Lower lobe of right lung (tissue), 2 donors: ENCODE data around the gene TIMM23. TPM values are rescaled to one million over a fixed set of nuclear protein-coding genes. Genes with fewer than 3 reads are reported as not detected.

ENCODE experiments used
- ATAC-seq, 2 donors: fragments of 200-7000 bp; cut with Tn5 transposase; one replicate each; pipeline ENCODE4 v1.9.1; 2020 to 2022; ENCODE audit warnings: mild to moderate bottlenecking in 2 of 2, moderate library complexity in 2 of 2
- DNase-seq: peaks from one replicate; pipeline ENCODE4 v3.0.0-alpha.2; 2020
- H3K27ac ChIP-seq: fragments of 200-600 bp; one replicate; pipeline ENCODE4 v1.8.0; 2022
- H3K27me3 ChIP-seq: fragments of 200-600 bp; one replicate; pipeline ENCODE4 v1.8.0; 2022; ENCODE audit warnings: low read depth
- H3K36me3 ChIP-seq: fragments of 200-600 bp; one replicate; pipeline ENCODE4 v1.8.0; 2022; ENCODE audit warnings: mild to moderate bottlenecking
- H3K4me1 ChIP-seq: fragments of 200-600 bp; one replicate; pipeline ENCODE4 v1.8.0; 2022
- H3K4me3 ChIP-seq: fragments of 200-600 bp; one replicate; pipeline ENCODE4 v1.8.0; 2022; ENCODE audit warnings: mild to moderate bottlenecking
- H3K9me3 ChIP-seq: fragments of 200-600 bp; one replicate; pipeline ENCODE4 v1.8.0; 2022
- intact Hi-C: fragments of 100-400 bp; cut with DNase I; formaldehyde crosslinking; loops from one replicate; pipeline ENCODE4 v1.11.0; 2022
- total RNA-seq: library from RNA; stranded (reverse); fragmentation: NEBNext Ultra II Directional; extraction: Animal tissue kit (Norgen Biotek cat#: 25700); gene quantifications from one replicate; pipeline ENCODE4 v1.2.1, GENCODE V29; 2021
- TF ChIP-seq, protein P1 (sequence below): fragments of 200-600 bp; IDR thresholded peaks from one replicate; pipeline ENCODE4 v1.8.0; 2022; ENCODE audit warnings: antibody characterized with exemption, mild to moderate bottlenecking
- donor health status: DM: no; HTN: yes; CAD: no; lungs with severe emphysema.

Gene TIMM23
- total RNA-seq, 1 donor from 2014 or later, result 34.2 TPM

- Histone ChIP-seq H3K4me1 (peaks cover 8% of the 10 kb centered on the region), H3K27ac (no peak overlapping the region), H3K27me3 (no peaks in the 10 kb centered on the region), H3K9me3 (no peaks in the 10 kb centered on the region), H3K36me3 (peaks cover 98% of the 10 kb centered on the region), H3K4me3 (no peak overlapping the region)
- DNase-seq (no peak), ATAC-seq (no peak)
- TF ChIP-seq, protein P1, sequence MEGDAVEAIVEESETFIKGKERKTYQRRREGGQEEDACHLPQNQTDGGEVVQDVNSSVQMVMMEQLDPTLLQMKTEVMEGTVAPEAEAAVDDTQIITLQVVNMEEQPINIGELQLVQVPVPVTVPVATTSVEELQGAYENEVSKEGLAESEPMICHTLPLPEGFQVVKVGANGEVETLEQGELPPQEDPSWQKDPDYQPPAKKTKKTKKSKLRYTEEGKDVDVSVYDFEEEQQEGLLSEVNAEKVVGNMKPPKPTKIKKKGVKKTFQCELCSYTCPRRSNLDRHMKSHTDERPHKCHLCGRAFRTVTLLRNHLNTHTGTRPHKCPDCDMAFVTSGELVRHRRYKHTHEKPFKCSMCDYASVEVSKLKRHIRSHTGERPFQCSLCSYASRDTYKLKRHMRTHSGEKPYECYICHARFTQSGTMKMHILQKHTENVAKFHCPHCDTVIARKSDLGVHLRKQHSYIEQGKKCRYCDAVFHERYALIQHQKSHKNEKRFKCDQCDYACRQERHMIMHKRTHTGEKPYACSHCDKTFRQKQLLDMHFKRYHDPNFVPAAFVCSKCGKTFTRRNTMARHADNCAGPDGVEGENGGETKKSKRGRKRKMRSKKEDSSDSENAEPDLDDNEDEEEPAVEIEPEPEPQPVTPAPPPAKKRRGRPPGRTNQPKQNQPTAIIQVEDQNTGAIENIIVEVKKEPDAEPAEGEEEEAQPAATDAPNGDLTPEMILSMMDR, result no peak
- intact Hi-C loops, result no loop called here
These were observed 32.7 kb downstream of the TIMM23 start for GRCh38 chr10:46004963-46005362.

DNA sequence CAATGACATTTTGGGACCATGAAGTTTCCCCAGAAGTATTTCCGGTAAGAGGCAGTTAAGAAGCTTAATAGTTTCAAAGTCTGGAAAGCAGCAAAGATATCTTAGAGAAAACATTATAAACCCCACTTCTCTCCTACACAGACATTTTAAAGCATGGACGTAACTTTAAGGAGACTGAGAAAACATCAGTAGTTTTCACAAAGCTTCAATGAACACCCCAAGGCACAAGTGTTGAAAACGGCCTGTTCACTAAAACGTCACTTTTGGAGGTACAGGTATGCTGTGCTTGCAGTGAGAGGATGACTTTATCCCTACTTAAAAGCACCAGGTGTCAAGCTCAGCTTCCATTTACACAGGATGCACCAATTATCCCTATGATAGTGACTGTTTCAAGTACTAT lies 33.1 kb downstream of the TIMM23 start:
- TF ChIP-seq, protein P1, result no peak
- Histone ChIP-seq H3K4me1 (peaks cover 8% of the 10 kb centered on the region), H3K36me3 (peaks cover 98% of the 10 kb centered on the region), H3K27me3 (no peaks in the 10 kb centered on the region), H3K4me3 (no peak overlapping the region), H3K27ac (no peak overlapping the region), H3K9me3 (no peaks in the 10 kb centered on the region)
- no peak for DNase-seq
- intact Hi-C loops, result no loop called here
- ATAC-seq, result no peak

GRCh38 chr10:46006219-46006618 lies 33.9 kb downstream of the TIMM23 start:
- Histone ChIP-seq H3K4me3 (no peak overlapping the region), H3K27me3 (no peaks in the 10 kb centered on the region), H3K36me3 (peaks cover 98% of the 10 kb centered on the region), H3K27ac (no peak overlapping the region), H3K9me3 (no peaks in the 10 kb centered on the region), H3K4me1 (peaks cover 8% of the 10 kb centered on the region)
- intact Hi-C loops, result no loop called here
- TF ChIP-seq, protein P1, result no peak
- ATAC-seq, result no peak
- no peak for DNase-seq

GRCh38 chr10:46012746-46013145 lies 40.5 kb downstream of the TIMM23 start:
- H3K36me3 ChIP-seq, result peaks cover 88% of the 10 kb centered on the region

DNA sequence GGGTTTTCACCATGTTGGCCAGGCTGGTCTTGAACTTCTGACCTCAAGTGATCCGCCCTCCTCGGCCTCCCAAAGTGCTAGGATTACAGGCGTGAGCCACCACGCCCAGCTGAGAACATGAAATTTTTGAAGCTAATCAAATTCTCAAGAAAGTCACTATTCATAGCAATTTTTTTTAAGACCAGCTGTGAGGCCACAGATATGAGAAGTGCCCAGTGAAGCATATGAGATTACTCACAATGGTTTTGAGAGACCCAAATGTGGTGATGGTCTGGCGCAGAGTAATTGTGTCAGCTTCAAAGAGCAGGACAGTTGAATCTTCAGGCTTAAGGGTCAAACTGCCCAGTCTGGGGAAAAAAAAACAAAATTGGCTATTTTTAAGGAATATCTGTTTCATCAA lies 41.9 kb downstream of the TIMM23 start:
- ATAC-seq, result no peak
- peaks cover 73% of the 10 kb centered on the region for H3K36me3 ChIP-seq

More at GRCh38 chr10:46012746-46013145, 40.5 kb downstream of the TIMM23 start:
- intact Hi-C loops, result no loop called here
- no peaks in the 10 kb centered on the region for H3K9me3 ChIP-seq
- no peak for ATAC-seq
- peaks cover 25% of the 10 kb centered on the region for H3K4me1 ChIP-seq
- TF ChIP-seq, protein P1, result no peak
- H3K4me3 ChIP-seq, result no peak overlapping the region
- H3K27me3 ChIP-seq, result no peaks in the 10 kb centered on the region
- H3K27ac ChIP-seq, result no peak overlapping the region
- DNase-seq, result no peak

More for the DNA sequence above, 41.9 kb downstream of the TIMM23 start:
- peaks cover 35% of the 10 kb centered on the region for H3K4me1 ChIP-seq
- no peak overlapping the region for H3K27ac ChIP-seq
- intact Hi-C loops, result no loop called here
- DNase-seq, result no peak
- TF ChIP-seq, protein P1, result no peak
- no peak overlapping the region for H3K4me3 ChIP-seq
- H3K27me3 ChIP-seq, result no peaks in the 10 kb centered on the region
- H3K9me3 ChIP-seq, result no peaks in the 10 kb centered on the region
